ENCODE measurements around the gene MS4A10.
"Not testable (repeated sequence)": the region's sequence is repeated elsewhere in the genome, so short reads cannot be mapped to it uniquely, and the experiment has no call there.

The MS4A10 gene

GRCh38 chr11:60785136-60785535, at the start of gene MS4A10:
TSS of gene MS4A10 (plus strand) at chr11:60785333. CDS start at chr11:60790336, 5,003 bp downstream.
- DNase-seq (ENCODE audit: extremely low read depth in 1 of 2, low read depth in 1 of 2), result no peak

DNA sequence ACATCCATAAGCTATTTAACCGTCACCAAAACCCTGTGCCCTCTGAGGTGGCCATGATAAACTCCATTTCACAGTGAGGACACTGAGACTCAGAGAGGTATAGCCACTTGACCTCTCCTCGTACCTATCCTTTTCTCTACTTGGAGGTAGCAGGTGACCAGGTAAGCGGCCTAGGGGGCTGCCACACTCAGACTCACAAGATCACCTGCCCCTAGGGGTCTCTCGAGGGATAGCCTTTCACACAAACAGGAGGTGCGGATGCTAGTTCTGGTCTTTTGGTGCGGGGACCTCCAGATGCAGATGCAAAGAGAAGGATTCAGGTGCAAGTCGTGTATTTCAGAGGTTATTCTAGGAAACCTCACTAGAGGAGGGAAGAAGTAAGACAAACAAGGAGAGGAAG, 46.0 kb upstream of the MS4A10 start:
- no peak for DNase-seq (ENCODE audit: extremely low read depth in 1 of 2, low read depth in 1 of 2)

DNA sequence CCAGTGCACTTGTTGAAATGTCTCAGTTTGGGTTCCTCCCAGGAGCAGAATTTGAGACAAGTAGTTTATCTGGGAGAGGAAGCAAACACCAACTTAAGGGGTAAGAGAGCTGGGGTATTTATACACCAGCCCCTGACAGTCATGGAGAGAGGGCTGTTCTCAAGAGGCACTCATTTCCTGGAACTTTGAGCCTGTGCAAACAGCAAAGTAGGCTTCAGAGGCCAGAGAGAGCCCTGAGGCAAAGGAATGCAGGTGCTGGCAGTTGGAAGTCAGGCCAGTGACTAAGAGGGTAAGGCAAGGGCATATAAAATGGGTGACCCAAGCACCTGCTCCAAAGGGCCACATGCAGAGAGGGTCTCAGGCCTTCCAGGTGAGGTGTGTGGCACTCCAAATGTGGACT, 44.6 kb upstream of the MS4A10 start:
- no peak for DNase-seq (ENCODE audit: extremely low read depth in 1 of 2, low read depth in 1 of 2)

DNA sequence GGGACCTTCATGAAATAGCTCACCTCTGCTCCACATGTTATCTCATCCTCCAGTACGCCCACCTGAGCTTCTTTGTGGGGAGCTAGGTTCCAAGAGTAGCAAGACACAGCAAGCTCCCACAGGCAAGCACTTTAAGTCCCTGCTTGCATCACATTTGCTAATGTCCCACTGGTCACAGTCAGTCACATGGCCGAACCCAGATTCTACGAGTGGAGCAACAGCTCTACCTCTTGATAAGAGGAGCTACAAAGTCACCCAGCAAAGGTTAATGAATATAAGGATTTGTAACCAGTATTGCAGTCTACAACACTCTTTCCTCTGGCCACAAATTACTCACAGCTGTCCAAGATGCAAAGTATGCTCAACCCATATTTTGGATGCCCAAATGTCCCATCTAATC, 43.7 kb upstream of the MS4A10 start:
- DNase-seq (ENCODE audit: extremely low read depth in 1 of 2, low read depth in 1 of 2), result no peak

- DNase-seq (ENCODE audit: extremely low read depth in 1 of 2, low read depth in 1 of 2), result no peak
These were observed 42.1 kb upstream of the MS4A10 start for GRCh38 chr11:60743058-60743457.

DNA sequence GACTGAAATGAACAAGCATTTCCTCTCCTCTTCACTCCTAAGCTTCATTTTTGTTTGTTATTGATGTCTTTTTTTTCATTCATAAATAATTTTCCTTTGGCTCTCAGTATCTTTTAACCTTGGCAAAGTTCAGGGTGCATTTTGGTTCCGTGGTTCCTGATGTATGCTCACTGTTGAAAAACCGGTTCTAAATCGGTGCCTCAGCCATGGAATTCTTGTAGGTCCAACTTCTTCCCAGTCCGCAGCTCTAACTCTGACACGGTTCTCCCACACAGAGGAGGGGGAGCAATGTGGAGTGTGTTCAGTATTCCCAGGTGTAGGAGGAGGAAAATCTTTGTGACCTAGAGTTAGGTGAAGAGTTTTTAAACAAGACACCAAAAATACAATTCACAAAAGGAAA, 41.0 kb upstream of the MS4A10 start:
- DNase-seq (ENCODE audit: extremely low read depth in 1 of 2, low read depth in 1 of 2), result no peak

GRCh38 chr11:60747359-60747873, 37.7 kb upstream of the MS4A10 start:
- no peak for DNase-seq (ENCODE audit: extremely low read depth in 1 of 2, low read depth in 1 of 2)

DNA sequence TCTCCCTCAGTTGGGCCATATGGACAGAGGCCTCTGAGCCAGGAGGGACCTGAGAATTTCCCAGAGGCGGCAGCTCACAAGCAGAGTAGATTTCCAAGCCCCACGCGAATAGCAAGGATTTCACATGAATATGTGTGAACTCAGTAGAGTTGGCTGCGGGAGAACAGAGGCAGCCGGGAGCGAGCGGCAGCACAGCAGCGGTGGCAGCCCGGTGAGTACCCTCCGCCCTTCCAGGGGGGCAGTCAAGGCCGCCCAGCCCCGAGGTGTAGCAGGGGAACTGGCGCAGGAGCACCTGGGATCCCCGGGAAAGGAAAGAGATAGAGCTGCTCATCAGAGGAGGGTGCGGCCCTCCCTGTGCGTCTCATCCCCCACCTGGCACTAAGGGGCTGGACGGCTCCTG, 36.9 kb upstream of the MS4A10 start:
- DNase-seq (ENCODE audit: extremely low read depth in 1 of 2, low read depth in 1 of 2), result no peak

DNA sequence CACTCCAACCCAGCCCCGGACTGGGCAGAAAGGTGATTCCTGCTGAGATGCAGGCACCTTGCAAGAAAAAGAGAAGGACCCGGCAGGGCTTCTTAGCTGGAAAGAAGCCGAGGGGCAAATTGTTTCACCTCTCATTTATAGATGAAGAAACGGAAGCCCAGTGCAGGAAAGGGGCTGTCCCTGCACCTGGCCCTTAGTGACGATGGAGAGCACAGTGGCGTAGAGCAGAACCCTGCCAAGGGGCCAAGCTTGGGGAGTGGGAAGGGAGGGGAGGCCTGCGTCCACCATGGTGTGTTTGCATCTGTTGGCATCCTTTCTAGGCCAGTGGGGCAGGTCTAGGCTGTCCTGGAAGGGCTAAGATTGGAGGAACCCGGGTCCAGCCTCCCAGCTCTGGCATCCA, 36.3 kb upstream of the MS4A10 start:
- no peak for DNase-seq (ENCODE audit: extremely low read depth in 1 of 2, low read depth in 1 of 2)

GRCh38 chr11:60750911-60751310, 34.2 kb upstream of the MS4A10 start:
- no peak for DNase-seq (ENCODE audit: extremely low read depth in 1 of 2, low read depth in 1 of 2)

DNA sequence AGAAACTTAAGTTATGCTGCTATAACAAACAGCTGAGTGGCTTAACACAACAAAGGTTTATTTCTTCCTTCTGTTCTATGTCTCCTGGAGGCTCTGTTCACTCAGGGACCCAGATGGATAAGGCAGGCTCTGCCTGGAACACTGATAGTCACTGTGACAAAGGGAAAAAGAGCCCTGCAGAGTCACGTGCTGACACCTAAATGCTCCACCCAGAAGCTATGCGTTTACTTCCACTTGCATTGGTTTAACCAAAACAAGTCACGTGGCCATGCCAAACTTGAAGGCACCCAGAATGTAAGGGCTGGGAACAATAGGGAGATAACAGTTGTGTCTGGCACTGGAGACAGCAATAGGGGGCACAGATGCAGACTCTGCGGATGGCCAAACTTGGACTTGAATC, 31.8 kb upstream of the MS4A10 start:
- no peak for DNase-seq (ENCODE audit: extremely low read depth in 1 of 2, low read depth in 1 of 2)

- DNase-seq (ENCODE audit: extremely low read depth in 1 of 2, low read depth in 1 of 2), result no peak
These were observed 30.2 kb upstream of the MS4A10 start for GRCh38 chr11:60754887-60755286.

DNA sequence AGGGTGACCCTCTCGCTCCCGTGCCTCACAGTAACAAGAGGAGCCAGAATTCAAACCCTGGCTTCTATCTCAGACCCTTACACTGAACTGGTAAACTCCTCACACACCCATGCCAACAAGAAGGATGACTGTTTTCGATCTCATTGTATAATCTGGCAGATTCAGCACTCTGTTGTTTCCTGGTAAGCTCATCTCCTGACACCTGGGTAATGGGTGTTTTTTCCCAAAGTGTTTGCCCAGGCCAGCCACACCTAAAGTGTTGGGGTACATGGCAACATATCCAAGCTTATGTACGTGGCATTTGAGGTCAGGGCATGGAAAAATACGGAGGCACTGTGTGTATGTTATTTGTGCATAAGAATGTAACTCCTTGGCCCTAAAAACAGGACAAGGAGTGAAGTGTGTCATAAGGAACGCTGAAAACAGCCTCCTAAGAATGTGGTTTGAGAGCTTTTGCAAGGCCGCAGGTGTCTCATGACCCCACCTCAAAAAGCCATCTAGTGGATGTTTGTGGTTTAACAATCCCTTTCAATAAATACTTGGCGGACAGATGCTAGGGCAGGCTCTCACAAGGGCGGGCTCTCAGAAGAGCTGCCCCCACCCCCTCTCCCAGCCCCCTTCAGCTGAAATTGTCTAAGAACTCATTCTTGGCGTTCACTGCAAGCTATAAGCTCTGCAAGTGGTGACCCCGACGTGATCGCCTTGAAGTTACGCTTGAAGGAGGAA, 28.7 kb upstream of the MS4A10 start, which contains the start of gene MS4A15:
Gene MS4A15 (plus strand): TSS at position 561 of the 726 bp plus-strand sequence. CDS start 6,867 bp downstream, outside the sequence.
- DNase-seq (ENCODE audit: extremely low read depth in 1 of 2, low read depth in 1 of 2), result no peak

DNA sequence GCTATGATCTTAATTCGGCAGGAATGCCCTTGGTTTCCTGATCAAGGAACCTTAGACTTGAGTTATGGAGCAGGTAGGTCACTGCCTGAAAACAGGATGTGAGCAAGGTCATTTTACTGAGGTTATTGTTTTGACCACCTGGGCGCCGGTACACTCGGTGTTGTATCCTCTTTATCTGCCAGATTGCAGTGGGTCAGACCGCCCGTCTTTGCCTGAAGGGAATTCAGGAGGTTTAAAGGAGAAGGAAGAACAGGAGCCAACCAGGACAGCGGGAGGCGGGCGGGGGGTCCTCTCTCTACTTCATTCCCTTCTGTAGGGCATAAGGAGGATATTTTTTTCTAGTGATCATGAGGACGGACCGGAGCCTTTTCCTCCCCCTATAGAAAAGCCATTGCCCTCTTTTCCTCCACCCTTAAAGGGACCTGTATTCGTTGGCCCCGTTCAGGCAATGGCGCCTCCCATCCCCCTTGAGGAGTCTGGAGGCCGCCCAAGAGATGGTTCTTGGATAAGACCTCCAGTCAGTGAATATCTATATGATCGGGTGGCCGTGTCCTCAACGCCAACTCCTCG, 27.8 kb upstream of the MS4A10 start:
- no peak for DNase-seq (ENCODE audit: extremely low read depth in 1 of 2, low read depth in 1 of 2)

DNA sequence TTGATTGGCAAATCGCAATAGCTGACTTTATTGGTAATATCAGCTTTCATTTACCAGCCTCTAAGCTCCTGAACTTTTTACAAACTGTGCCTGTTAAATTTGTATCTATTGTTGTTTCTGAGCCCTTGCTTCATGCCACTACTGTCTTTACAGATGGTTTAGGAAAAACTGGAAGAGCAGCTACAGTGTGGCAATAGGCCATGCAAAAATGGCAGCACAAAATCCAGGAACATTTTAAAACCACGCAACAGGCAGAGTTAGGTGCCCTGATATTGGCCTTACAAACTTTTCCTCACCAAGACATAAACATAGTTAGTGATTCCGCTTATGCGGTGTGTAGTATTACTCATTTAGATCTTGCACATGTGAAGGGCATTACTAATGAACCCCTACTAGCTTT, 26.5 kb upstream of the MS4A10 start:
- DNase-seq (ENCODE audit: extremely low read depth in 1 of 2, low read depth in 1 of 2), result not testable (repeated sequence)

GRCh38 chr11:60759438-60760225, 25.5 kb upstream of the MS4A10 start:
- DNase-seq (ENCODE audit: extremely low read depth in 1 of 2, low read depth in 1 of 2), result not testable (repeated sequence)

DNA sequence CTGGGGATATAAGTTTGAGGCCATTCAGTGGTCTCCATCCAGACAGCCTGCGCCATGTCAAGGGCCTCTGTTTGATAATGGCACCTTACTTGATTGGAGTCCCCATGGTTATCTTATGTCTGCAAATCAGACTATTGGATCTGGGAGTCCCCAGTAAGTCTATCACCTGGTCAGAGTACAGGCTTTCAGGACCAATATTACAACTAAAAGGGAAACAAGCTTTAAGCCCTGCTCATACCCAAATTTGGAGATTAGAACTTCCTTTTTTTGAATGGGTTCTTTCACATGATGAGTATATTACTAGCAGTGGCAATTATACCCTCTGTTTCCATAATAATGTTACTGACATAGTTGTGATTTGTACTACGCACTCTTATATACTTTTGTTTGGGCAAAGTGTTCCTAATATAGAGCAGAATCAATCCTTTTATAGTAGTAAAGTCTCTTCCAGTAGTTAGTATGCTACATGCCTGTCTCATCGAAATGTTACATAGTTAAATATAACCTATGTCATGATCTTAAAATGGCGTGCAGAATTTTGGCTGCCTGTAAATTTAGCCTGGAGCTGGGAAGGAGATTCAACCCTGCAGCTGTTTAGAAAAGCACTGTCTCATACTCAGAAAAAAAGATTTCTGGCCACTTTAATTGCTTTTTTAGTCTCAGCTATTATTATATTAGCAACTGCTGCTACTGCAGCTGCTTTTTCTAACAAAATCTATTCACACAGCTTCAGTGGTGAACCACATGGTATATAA, 23.5 kb upstream of the MS4A10 start:
- no peak for DNase-seq (ENCODE audit: extremely low read depth in 1 of 2, low read depth in 1 of 2)

DNA sequence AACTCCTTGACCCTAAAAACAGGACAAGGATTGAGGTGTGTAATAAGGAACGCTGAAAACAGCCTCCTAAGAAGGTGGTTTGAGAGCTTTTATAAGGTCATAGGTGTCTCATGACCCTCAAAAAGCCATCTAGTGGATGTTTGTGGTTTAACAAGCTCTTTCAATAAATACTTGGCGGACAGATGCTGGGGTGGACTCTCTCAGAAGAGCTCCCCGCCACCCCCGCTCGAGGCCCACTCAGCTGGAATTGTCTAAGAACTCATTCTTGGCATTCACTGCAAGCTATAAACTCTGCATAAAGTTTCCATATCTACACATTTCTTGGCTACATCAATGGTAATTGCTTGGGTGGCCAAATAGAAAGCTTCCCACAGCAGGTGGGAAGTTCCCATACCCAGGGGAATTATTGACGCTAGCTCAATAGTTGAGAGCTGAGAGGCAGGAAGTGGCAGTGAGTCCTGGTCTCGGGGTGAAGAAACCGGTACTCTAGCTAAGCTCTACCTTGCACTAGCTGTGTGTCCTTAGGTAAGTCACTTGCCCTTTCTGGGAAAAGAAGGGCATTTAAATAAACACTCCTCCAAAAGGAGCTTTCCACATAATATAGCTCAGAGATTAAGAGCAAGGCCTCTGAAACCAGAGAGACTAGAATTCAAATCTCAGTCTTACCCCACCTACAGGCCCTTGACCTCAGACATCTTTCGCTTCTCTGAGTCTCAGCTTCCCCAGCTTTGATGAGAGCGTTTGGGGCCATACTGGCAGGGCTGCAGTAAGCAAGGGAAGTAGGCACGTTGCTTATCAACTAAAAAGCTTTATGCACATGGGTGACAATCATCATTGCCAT, 22.1 kb upstream of the MS4A10 start:
- DNase-seq (ENCODE audit: extremely low read depth in 1 of 2, low read depth in 1 of 2), result no peak

GRCh38 chr11:60763692-60764369, 21.3 kb upstream of the MS4A10 start:
- DNase-seq (ENCODE audit: extremely low read depth in 1 of 2, low read depth in 1 of 2), result no peak

Measured in activated CD8-positive, alpha-beta memory T cell treated with anti-CD3 and anti-CD28 coated beads for 1 hour (primary cell).